Suprapubic skin (tissue), 4 donors: ENCODE results near the gene PML. TPM values are rescaled to one million over a fixed set of nuclear protein-coding genes. Genes with fewer than 3 reads are reported as not detected.

Experiments used
- DNase-seq, 2 donors: peaks; one replicate each; pipeline ENCODE4 v3.0.0-alpha.2; 2019; ENCODE audit warnings: low spot score in 2 of 2
- H3K27ac ChIP-seq: fragments of 200-600 bp; sonication (generic); one replicate; pipeline ENCODE4 v1.5.1; 2019
- H3K27me3 ChIP-seq: fragments of 200-600 bp; sonication (generic); one replicate; pipeline ENCODE4 v1.5.1; 2019
- H3K36me3 ChIP-seq: fragments of 200-600 bp; sonication (generic); one replicate; pipeline ENCODE4 v1.5.1; 2019
- H3K4me1 ChIP-seq: fragments of 200-600 bp; sonication (generic); one replicate; pipeline ENCODE4 v1.5.1; 2019
- H3K4me3 ChIP-seq: fragments of 200-600 bp; sonication (generic); one replicate; pipeline ENCODE4 v1.5.1; 2019; ENCODE audit warnings: mild to moderate bottlenecking
- H3K9me3 ChIP-seq: fragments of 200-600 bp; sonication (generic); one replicate; pipeline ENCODE4 v1.5.1; 2019
- EP300 ChIP-seq: sonication (generic); formaldehyde crosslinking; IDR thresholded peaks from one replicate; pipeline ENCODE4 v1.6.1; 2017; ENCODE audit warnings: antibody characterized with exemption
- POLR2A ChIP-seq, 2 donors: fragments of 450-650 bp; IDR thresholded peaks; one replicate each; pipeline ENCODE4 v1.6.1; 2017; ENCODE audit warnings: antibody characterized with exemption in 2 of 2, mild to moderate bottlenecking in 2 of 2, moderate library complexity in 2 of 2
- POLR2AphosphoS5 ChIP-seq, 3 donors: sonication (generic); formaldehyde crosslinking; IDR thresholded peaks; one replicate each; pipeline ENCODE4 v1.6.1; 2017; ENCODE audit warnings: antibody characterized with exemption in 3 of 3
- WGBS: methylation state at CpG from one replicate; pipeline ENCODE4 v1.1.5; 2018; 5-methylcytosine and 5-hydroxymethylcytosine counted together
- total RNA-seq, 4 donors: library from RNA; depleted of rRNA; stranded (reverse); fragments of >200 nt; gene quantifications; one replicate each; pipeline ENCODE4 v1.1.0, GENCODE V29; 2016
- TF ChIP-seq, protein P1 (sequence below), 2 donors: fragments of 200-600 bp in 1 of 2; fragments of 450-650 bp in 1 of 2; sonication (generic) in 1 of 2; IDR thresholded peaks; one replicate each; pipeline ENCODE4 v1.5.1; 2016 to 2019; ENCODE audit warnings: antibody characterized with exemption in 2 of 2, mild to moderate bottlenecking in 1 of 2, moderate library complexity in 1 of 2

Gene PML, protein sequence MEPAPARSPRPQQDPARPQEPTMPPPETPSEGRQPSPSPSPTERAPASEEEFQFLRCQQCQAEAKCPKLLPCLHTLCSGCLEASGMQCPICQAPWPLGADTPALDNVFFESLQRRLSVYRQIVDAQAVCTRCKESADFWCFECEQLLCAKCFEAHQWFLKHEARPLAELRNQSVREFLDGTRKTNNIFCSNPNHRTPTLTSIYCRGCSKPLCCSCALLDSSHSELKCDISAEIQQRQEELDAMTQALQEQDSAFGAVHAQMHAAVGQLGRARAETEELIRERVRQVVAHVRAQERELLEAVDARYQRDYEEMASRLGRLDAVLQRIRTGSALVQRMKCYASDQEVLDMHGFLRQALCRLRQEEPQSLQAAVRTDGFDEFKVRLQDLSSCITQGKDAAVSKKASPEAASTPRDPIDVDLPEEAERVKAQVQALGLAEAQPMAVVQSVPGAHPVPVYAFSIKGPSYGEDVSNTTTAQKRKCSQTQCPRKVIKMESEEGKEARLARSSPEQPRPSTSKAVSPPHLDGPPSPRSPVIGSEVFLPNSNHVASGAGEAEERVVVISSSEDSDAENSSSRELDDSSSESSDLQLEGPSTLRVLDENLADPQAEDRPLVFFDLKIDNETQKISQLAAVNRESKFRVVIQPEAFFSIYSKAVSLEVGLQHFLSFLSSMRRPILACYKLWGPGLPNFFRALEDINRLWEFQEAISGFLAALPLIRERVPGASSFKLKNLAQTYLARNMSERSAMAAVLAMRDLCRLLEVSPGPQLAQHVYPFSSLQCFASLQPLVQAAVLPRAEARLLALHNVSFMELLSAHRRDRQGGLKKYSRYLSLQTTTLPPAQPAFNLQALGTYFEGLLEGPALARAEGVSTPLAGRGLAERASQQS
- total RNA-seq, result 100 to 1,000 TPM in 1 of 4 donors, 10 to 100 TPM in 3; 59.2 to 111 (median 82.5) TPM

DNA sequence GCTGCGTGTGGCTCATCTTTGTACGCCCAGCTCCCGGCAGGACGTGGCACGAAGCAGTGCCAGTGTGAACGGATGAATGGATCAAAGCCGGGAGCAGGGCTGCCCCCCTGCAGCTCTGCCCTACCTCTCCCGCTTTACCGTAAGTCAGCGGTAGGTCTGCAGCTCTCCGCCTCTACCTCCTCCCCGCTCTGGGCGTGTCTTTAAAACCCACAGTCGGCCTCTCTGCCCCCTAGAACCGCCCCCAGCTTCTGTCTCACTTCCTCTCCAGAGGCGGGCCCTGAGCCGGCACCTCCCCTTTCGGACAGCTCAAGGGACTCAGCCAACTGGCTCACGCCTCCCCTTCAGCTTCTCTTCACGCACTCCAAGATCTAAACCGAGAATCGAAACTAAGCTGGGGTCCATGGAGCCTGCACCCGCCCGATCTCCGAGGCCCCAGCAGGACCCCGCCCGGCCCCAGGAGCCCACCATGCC, at the start of gene PML:
Gene PML, plus strand, starts transcription at position 304 of the 471 bp plus-strand sequence. Its CDS starts 97 bp downstream, at position 401.
- TF ChIP-seq EP300, result no peak
- TF ChIP-seq POLR2AphosphoS5 (IDR thresholded peaks at IDR 0.05), result peak in 1 of 3 donors; percentile 25
- TF ChIP-seq, protein P1, sequence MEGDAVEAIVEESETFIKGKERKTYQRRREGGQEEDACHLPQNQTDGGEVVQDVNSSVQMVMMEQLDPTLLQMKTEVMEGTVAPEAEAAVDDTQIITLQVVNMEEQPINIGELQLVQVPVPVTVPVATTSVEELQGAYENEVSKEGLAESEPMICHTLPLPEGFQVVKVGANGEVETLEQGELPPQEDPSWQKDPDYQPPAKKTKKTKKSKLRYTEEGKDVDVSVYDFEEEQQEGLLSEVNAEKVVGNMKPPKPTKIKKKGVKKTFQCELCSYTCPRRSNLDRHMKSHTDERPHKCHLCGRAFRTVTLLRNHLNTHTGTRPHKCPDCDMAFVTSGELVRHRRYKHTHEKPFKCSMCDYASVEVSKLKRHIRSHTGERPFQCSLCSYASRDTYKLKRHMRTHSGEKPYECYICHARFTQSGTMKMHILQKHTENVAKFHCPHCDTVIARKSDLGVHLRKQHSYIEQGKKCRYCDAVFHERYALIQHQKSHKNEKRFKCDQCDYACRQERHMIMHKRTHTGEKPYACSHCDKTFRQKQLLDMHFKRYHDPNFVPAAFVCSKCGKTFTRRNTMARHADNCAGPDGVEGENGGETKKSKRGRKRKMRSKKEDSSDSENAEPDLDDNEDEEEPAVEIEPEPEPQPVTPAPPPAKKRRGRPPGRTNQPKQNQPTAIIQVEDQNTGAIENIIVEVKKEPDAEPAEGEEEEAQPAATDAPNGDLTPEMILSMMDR (IDR thresholded peaks at IDR 0.05), result no peak
- no peak for TF ChIP-seq POLR2A (IDR thresholded peaks at IDR 0.05)
- H3K36me3 ChIP-seq, result peaks cover 5% of the 10 kb centered on the region
- DNase-seq, result peak; percentile 98
- no peaks in the 10 kb centered on the region for H3K9me3 ChIP-seq
- peaks cover 80% of the 10 kb centered on the region for H3K4me1 ChIP-seq
- peak within 1 kb of the TSS; percentile 96 for H3K27ac ChIP-seq
- H3K4me3 ChIP-seq, result peak within 1 kb of the TSS; percentile 85
- under 1% methylated on average over 27 of the region's 27 CpGs for WGBS
- H3K27me3 ChIP-seq, result no peaks in the 10 kb centered on the region

DNA sequence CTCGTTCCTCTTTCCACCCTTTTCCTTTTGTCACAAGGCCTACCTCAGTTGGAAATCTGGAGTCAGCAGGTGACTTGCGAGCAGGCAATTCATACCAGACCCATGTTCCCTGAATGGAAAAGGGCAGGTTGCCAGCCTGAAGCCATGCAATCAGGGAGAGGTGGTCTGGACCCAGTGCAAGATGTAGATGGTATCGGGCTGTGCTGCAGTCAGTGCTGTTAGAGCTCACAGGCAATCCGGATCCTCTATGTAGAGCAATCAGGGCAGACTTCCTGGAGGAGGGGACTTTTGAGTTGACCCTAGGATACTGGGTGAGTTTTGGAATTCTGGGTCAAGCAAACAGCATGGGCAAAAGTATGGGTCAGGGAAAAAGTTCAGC, 49.4 kb upstream of the PML start:
- Histone ChIP-seq H3K27ac (no peak overlapping the region), H3K4me3 (no peak overlapping the region), H3K4me1 (peaks cover 17% of the 10 kb centered on the region), H3K9me3 (no peaks in the 10 kb centered on the region), H3K36me3 (peaks cover 11% of the 10 kb centered on the region), H3K27me3 (no peaks in the 10 kb centered on the region)
- WGBS, result 85% methylated on average over 4 of the region's 4 CpGs
- DNase-seq, result no peak
- TF ChIP-seq, protein P1 (IDR thresholded peaks at IDR 0.05), result no peak
- TF ChIP-seq EP300, result no peak
- no peak for TF ChIP-seq POLR2A (IDR thresholded peaks at IDR 0.05)
- TF ChIP-seq POLR2AphosphoS5 (IDR thresholded peaks at IDR 0.05), result no peak

DNA sequence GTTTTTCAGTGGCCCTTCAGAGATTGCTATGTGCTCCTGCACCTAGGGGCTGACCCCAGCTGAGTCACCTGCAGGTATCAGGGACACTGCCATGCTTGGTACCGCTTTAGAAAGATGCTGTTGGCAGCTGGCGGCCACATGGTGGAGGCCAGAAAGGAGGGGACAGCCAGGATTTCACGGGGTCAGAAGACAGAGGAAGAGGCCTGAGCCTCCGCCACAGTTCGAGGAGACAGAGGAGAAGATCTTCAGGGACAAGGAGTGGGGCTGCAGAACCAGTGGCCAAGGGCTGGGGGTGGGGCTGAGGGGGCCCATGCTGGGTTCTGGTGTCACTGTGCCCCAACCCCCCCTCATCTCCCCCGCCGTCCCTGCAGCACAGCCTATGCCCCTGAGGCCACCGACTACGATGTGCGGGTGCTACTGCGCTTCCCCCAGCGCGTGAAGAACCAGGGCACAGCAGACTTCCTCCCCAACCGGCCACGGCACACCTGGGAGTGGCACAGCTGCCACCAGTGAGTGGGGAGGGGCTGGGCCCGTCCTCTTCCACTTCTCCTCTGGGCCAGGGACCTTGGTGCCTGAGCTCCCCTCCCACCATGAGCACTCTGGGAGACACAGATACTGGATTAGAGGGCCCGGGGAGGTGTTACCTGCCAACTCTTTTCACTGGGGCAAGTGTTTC, 48.3 kb upstream of the PML start:
- 83% methylated on average over 6 of the region's 17 CpGs for WGBS
- Histone ChIP-seq H3K9me3 (no peaks in the 10 kb centered on the region), H3K4me1 (peaks cover 14% of the 10 kb centered on the region)

DNA sequence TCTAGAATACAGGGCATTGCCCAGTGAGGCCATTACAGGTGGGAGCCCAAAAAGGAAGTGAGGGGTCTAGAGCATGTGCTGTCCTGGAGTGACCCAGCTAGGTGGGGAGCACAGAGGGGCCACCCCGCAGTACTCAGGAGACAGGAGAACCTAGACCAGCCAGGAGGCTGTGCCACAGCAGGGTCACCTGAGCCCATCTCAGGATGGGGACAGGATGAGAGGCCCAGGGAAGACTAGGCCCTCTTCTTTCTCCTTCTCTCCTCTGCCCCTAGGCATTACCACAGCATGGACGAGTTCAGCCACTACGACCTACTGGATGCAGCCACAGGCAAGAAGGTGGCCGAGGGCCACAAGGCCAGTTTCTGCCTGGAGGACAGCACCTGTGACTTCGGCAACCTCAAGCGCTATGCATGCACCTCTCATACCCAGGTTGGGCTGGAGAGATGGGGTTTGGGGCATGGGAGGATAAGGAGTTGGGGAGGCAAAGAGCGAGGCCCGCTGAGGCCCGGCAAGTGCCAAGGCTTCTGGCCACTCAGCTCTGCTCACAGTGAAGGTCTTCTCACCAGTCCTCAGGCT, 47.6 kb upstream of the PML start:
- TF ChIP-seq POLR2AphosphoS5 (IDR thresholded peaks at IDR 0.05), result no peak
- no peak for TF ChIP-seq POLR2A (IDR thresholded peaks at IDR 0.05)
- TF ChIP-seq, protein P1 (IDR thresholded peaks at IDR 0.05), result no peak
- peak in 1 of 2 donors; percentile 48 for DNase-seq
- Histone ChIP-seq H3K27ac (no peak overlapping the region), H3K9me3 (no peaks in the 10 kb centered on the region), H3K4me3 (no peak overlapping the region), H3K36me3 (peaks cover 11% of the 10 kb centered on the region), H3K27me3 (no peaks in the 10 kb centered on the region), H3K4me1 (peaks cover 18% of the 10 kb centered on the region)
- WGBS, result 100% methylated on average over 8 of the region's 9 CpGs

More for the DNA sequence above, 48.3 kb upstream of the PML start:
- Histone ChIP-seq H3K27me3 (no peaks in the 10 kb centered on the region), H3K27ac (no peak overlapping the region), H3K36me3 (peaks cover 11% of the 10 kb centered on the region), H3K4me3 (no peak overlapping the region)
- DNase-seq, result no peak
- TF ChIP-seq EP300, result no peak
- no peak for TF ChIP-seq POLR2AphosphoS5 (IDR thresholded peaks at IDR 0.05)
- no peak for TF ChIP-seq POLR2A (IDR thresholded peaks at IDR 0.05)
- TF ChIP-seq, protein P1 (IDR thresholded peaks at IDR 0.05), result no peak
